Limb (tissue), 2 donors: ENCODE measurements around the gene AKT2.

ENCODE experiments used
- DNase-seq, 2 donors: peaks; one replicate each; pipeline ENCODE4 v3.0.0-alpha.2; 2016; ENCODE audit errors: extremely low spot score in 2 of 2

Gene AKT2

GRCh38 chr19:40254714-40255418 is 30.3 kb downstream of the AKT2 start:
- DNase-seq: no peak

GRCh38 chr19:40253611-40254092 is 31.5 kb downstream of the AKT2 start:
- DNase-seq: no peak

DNA sequence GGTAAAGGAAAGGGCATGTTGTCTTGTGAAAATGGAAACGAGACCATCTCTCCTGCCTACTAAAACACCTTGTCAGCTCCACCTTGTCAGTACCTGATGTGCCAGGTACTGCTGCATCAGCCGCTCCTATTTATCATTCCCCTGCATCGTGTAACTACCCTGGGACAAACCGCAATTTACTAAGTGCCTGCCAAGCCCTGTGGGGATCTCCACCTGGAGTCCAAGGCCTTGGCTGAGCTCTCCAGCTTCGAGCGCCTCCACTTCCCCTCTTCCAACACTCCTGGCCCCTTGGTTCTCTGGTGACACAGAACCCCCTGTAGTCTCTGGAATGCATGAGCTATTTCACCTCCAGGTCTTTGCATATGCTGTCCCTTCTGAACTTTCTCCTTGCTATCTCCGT is 32.8 kb downstream of the AKT2 start:
- DNase-seq: no peak

DNA sequence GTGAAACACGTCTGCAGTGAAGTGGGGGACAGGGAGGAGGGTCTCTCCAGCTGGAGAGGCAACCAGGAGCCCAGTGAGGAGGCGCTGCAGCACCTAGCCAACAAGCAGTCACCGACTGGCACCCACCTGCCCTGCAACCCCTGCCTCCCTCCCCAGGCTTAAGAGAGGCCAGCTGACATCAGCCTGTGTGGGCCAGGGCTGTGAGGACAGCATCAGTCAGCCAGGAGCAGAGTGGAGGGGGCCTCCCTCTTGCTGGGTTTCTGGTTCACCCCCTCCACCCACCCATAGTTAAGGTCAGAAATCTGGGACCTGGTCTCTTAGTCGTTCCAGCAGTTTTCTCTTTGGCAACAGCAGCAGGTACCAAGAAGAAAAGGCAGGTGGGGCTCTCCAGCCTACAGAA is 33.2 kb downstream of the AKT2 start:
- DNase-seq: no peak

GRCh38 chr19:40251244-40251643 is 33.9 kb downstream of the AKT2 start:
- no peak for DNase-seq

DNA sequence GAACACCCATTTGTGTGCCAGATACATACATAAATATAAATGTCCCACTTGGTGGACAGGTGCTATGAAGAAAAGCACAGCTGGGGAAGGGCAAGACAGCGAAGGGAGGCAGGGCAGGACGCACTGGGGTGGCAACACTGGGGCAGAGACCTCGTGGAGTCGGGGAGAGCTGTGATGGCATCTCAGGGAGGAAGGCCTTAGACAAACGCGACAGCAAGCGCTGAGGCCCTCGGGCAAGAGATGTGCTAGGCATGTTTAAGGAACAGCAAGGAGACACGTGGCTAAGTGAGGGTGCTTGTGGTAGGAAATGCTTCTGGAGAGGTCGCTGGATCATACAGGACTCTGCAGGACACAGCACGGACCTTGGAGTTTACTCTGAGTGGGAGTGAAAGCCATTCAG is 35.4 kb downstream of the AKT2 start:
- no peak for DNase-seq

GRCh38 chr19:40249201-40249600 is 35.9 kb downstream of the AKT2 start:
- no peak for DNase-seq

DNA sequence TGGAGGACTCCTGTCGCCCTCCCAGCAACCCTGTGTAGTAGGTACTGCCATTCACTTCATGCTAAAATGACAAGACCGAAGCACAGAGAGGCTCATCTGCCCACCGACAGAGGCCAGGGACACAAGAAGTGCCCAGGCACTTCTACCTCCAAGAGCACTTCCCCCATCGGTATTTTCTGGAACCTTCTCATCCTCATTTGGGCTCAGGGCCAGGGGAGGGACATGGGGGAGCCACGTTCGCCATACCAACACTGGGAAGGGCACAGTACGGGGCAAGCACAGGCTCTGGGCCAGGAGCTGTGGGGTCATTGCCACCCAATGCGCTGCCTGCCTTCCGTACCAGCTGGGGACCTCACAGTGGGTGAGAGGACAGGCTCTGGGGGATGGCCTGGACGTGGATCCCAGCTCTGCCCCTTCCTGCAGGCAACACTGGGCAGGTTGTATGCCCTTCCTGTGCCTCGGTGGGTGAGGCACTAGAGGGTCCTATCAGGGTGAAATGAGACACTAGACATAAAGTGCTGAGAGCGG is 37.3 kb downstream of the AKT2 start:
- no peak for DNase-seq

- DNase-seq: no peak
Observed at GRCh38 chr19:40247178-40247577, 38.0 kb downstream of the AKT2 start.

GRCh38 chr19:40246292-40247073 is 38.7 kb downstream of the AKT2 start:
- DNase-seq: no peak

GRCh38 chr19:40245506-40246128 is 39.5 kb downstream of the AKT2 start:
- no peak for DNase-seq

DNA sequence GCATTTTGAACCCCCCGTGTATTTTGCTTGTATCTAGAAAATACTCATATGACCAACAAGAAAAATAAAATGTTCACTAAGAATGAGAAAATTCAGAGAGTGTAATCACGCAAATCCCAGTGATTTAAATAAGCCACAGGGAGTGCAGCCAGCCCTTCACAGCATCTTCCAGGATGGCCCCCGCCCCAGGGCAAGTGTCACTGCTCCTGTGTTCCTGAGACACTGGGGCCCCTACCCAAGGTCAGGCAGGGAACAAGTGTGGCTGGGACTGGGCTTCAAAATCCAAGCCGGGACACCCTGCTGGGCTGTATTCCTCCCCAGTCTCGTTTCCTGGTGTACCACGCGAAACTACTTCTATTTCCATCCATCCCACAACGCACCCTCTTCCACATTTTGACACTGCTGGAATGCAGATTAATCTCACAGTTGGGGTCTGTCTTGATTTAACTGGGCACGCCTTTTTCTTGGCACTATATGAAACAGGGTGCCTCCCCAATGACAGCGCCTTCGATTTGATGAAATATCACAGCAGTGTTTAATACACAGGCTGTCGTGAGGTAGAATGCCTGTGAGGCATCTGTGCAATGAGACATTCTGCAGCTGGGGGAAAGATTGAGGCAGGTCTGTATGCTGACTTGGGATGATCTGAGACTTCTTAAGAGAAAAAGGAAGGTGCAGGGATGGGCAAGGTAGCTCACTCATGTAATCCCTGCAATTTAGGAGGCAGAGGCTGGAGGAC is 40.4 kb downstream of the AKT2 start:
- no peak for DNase-seq

- DNase-seq: no peak
Observed at GRCh38 chr19:40243181-40243580, 42.0 kb downstream of the AKT2 start.

DNA sequence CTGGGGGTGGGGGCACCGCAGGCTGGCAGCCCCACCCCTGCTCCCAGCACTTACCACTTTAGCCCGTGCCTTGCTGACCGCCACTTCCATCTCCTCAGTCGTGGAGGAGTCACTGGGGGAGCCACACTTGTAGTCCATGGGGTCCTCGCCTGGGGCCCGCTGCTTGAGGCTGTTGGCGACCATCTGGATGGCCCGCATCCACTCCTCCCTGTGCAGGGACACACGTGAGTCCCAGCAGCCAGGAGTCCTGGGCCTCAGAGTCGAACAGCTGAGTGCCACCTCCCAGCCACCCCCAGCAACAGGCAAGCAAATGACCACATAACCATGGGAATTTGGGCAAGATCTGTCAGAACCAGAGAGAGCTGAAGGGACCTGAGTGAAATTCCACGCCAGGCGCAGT is 42.7 kb downstream of the AKT2 start:
- no peak for DNase-seq

- no peak for DNase-seq
Observed at GRCh38 chr19:40241809-40242384, 43.2 kb downstream of the AKT2 start.

DNA sequence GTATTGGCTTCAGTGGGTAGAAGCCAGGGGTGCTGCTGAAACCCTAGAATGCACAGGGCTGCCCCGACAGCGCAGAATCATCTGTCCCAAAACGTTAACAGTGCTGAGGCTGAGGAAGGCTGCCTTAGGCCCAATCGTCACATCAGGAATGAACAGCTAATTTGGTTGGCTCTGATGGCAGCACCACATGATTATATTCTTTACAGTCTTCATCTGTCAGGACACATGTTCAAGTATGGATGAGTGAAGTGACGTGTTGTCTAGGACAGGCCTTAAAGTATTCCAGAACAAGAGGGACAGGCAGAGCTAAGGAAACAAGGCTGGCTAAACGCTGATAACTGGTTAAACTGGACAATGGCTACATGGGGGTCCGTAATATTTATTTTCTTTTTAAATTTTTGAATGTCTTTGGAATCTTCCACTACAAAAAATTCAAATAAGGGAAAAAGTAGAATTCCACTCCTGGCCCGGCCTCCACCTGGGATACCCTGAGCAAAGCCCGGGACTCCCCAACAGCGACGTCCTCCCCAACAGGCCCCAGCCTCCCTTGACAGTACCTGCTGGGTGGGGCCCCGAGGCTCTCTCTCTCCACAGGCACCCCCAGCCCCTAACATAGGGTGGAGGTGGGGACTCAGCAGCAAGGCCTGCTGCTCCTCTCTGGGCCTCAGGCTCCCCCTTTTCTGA is 43.9 kb downstream of the AKT2 start:
- no peak for DNase-seq

GRCh38 chr19:40240332-40240731 is 44.8 kb downstream of the AKT2 start:
- DNase-seq: no peak

DNA sequence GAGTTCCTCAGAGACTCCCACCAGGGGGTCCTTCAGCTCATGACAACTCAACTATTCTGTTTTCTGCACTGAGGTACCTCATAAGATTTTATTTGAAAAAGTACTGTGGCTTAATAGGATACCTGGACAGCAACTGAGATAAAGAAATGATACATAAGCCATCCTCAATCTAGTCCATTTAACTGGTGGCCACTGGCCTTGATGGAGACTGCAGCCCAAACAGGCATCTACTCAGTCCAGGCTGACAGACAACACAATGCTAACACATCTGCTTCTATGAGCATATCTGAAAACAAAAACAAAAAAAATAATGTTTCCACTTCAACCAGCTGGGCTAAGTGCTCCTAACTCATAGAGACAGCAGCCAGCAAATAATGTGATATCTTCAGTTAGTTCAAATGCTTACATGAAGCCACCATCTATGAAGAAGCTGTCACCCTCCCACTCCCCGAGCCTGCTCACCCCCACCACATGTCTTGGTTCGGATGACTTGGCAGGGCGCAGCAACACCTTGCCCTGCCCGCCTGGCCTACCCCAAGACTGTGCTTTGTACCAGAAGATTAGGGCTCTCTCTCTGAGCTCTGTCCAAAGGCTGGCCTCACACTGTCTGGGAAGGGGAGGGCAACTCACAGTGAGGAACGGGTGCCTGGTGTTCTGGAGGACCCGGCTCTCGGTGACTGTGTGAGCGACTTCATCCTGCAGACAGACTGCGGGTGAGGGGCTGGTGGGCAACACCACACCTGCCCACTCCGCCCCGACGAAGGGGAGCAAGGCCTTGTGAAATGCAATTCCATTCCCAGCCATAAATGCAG is 45.5 kb downstream of the AKT2 start:
- DNase-seq: no peak

DNA sequence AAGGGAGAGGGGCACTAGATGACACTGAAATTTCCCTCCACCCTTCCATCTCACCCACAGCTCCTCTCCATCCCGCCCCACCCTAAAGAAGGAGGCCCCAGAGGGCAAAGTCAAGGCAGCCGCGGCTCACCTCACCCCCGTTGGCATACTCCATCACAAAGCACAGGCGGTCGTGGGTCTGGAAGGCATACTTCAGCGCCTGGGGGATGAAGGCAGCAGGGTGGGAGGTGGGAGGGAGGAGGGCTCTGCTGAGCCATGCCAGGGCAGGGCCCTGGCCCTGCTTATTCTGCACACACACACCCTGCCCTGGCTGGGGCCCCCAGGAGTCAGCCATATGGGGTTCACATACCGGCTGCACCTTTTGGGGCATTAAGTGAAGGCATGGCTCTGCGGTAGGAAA is 46.4 kb downstream of the AKT2 start:
- no peak for DNase-seq

DNA sequence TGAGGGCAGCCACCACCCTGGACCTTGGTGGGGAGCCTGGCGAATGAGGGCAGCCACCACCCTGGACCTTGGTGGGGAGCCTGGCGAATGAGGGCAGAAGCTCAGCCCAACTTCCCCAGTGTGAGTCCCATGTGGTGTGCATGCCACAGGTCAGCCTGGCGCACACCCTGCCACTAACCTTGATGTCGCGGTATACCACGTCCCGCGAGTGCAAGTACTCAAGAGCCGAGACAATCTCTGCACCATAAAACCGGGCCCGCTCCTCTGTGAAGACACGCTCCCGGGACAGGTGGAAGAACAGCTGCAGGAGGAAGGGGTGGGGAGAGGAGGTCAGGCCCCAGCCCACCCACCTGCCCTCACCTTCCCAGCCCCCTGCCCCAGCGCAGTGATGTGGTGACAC is 47.4 kb downstream of the AKT2 start:
- DNase-seq: no peak
